Adrenal gland (tissue), 12 donors: ENCODE data around the gene RPRD1B. TPM values are rescaled to one million over a fixed set of nuclear protein-coding genes. Genes with fewer than 3 reads are reported as not detected.
A peak's percentile ranks its signal among the peaks of the same experiment; 100 is the strongest.

Experiments used
- DNase-seq, 7 donors: peaks; one replicate each; pipeline ENCODE4 v3.0.0-alpha.2; 2019 to 2020
- H3K27ac ChIP-seq, 5 donors: fragments of 200-600 bp; sonication (generic) in 4 of 5; 1 replicate in 3 of 5; 2 replicates in 2 of 5; pipeline versions ENCODE4 v1.5.1 to v1.8.0; 2016 to 2020; ENCODE audit warnings: mild to moderate bottlenecking in 1 of 5
- H3K27me3 ChIP-seq: fragments of 200-600 bp; 2 replicates; pipeline ENCODE4 v1.8.0; 2021
- H3K36me3 ChIP-seq, 2 donors: fragments of 200-600 bp; replicated peaks in 1 of 2; 1 replicate in 1 of 2; 2 replicates in 1 of 2; pipeline versions ENCODE4 v1.5.1 to v1.8.0; 2018 to 2022
- H3K4me1 ChIP-seq, 2 donors: fragments of 200-600 bp; replicated peaks in 1 of 2; 1 replicate in 1 of 2; 2 replicates in 1 of 2; pipeline versions ENCODE4 v1.5.1 to v1.8.0; 2018 to 2021
- H3K4me3 ChIP-seq, 4 donors: fragments of 200-600 bp; sonication (generic) in 3 of 4; one replicate each; pipeline ENCODE4 v1.5.1; 2016 to 2018
- H3K9me3 ChIP-seq, 3 donors: fragments of 200-600 bp; sonication (generic) in 1 of 3; replicated peaks in 1 of 3; 1 replicate in 2 of 3; 2 replicates in 1 of 3; pipeline versions ENCODE4 v1.5.1 to v1.8.0; 2016 to 2021
- POLR2A ChIP-seq, 2 donors: fragments of 450-650 bp; IDR thresholded peaks; one replicate each; pipeline ENCODE4 v1.6.1; 2017; ENCODE audit warnings: antibody characterized with exemption in 2 of 2, mild to moderate bottlenecking in 2 of 2, moderate library complexity in 1 of 2
- WGBS, 4 donors: extraction: QIAGEN DNeasy Blood & Tissue Kit in 2 of 4; methylation state at CpG; one replicate each; pipeline versions ENCODE4 v1.1.5 to v1.1.7; 2013 to 2017; 5-methylcytosine and 5-hydroxymethylcytosine counted together
- intact Hi-C, 2 donors: fragments of 100-400 bp; cut with DNase I; formaldehyde crosslinking; loops; one replicate each; pipeline versions ENCODE4 v1.14.1 to v1.15.0; 2022 to 2023
- polyA plus RNA-seq, 3 donors: library from polyadenylated mRNA; stranded (reverse); fragments of 200-250 nt in 2 of 3; fragments of 350-450 nt in 1 of 3; fragmentation: Illumina TruSeq in 1 of 3; extraction: RNeasy Lipid Tissue Mini Kit (QIAGEN cat#74804) in 1 of 3; gene quantifications; one replicate each; pipeline ENCODE4 v1.2.3, GENCODE V29; 2013 to 2014
- total RNA-seq, 9 donors: library from RNA; depleted of rRNA in 4 of 9; stranded (reverse); fragments of >200 nt in 4 of 9; fragments of 120-200 nt in 1 of 9; fragmentation: NEBNext Ultra II Directional in 1 of 9; extraction: Animal tissue kit (Norgen Biotek cat#: 25700) in 1 of 9; gene quantifications; one replicate each; pipeline versions ENCODE4 v1.1.0 to v1.2.4, GENCODE V29; 2013 to 2023
- TF ChIP-seq, protein P1 (sequence below), 6 experiments: fragments of 450-650 bp in 4 of 6; fragments of 200-600 bp in 2 of 6; sonication (generic) in 1 of 6; IDR thresholded peaks; 1 replicate in 5 of 6; 2 replicates in 1 of 6; pipeline versions ENCODE4 v1.5.1 to v1.8.0; 2016 to 2021; ENCODE audit warnings: antibody characterized with exemption in 6 of 6, mild to moderate bottlenecking in 2 of 6, moderate library complexity in 1 of 6
- donor health status: healthy with polysubstance abuse.
- donor health status: Bipolar disorder and iron deficiency.
- donor health status: DM: yes; HTN: yes; CAD: no.
- donor health status: DM: no; HTN: no; CAD: no.
- donor health status: DM: no; HTN: no; CAD: no.
- donor health status: DM: yes; HTN: yes; CAD: no.

RPRD1B gene
- total and polyA plus RNA-seq, 12 donors = 5.9 to 36.4 (median 27.1) TPM

DNA sequence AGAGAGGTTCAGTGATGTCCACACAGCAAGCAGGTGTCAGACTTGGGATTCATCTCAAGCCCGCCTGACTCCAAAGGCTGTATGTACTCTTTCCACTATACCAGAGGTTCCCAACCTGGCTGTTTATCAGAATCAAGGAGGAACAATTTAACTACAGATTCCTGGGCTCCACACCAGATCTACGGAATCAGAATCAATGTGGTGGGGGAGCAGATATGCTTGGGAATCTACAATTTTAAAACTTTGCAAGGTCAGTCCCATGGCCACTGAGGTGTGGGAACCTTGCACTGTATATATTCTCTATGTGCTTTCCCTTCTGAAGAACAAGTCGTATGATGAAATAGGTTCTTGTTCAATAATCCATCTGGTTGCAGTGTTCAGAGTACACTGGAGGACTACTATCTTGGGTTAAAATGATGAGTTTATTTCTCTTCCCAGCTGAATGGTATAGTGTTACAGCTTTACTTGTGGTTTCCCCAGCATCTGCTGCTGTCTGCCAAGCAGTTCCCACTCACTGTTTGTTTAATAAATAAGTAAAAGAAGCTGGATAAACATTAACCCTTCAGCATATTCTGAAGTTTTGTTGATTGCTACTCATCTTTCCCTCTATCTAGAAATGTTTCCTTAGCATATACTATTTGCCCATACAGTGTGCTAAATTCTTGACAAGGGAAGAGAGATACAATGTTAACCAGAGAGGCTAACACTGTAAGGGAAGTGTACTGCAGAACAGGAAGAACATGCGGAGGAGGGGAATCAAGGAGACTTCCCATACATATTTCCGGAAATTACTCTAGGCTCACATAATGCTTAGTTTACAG lies 10.2 kb upstream of the RPRD1B start:
- H3K9me3 ChIP-seq = peaks cover 0 to under 1% (median 0%) of the 10 kb centered on the region in 3 donors
- no peak overlapping the region for H3K4me3 ChIP-seq
- H3K27me3 ChIP-seq = no peaks in the 10 kb centered on the region
- 69 to 79% (median 70%) methylated on average over 5 of the region's 5 CpGs for WGBS, 4 donors
- peaks cover 0 to 5% of the 10 kb centered on the region in 2 donors for H3K4me1 ChIP-seq
- peak overlapping the region in 1 of 5 donors; percentile 14 for H3K27ac ChIP-seq
- DNase-seq = no peak
- intact Hi-C loops = no loop called here
- TF ChIP-seq, protein P1, sequence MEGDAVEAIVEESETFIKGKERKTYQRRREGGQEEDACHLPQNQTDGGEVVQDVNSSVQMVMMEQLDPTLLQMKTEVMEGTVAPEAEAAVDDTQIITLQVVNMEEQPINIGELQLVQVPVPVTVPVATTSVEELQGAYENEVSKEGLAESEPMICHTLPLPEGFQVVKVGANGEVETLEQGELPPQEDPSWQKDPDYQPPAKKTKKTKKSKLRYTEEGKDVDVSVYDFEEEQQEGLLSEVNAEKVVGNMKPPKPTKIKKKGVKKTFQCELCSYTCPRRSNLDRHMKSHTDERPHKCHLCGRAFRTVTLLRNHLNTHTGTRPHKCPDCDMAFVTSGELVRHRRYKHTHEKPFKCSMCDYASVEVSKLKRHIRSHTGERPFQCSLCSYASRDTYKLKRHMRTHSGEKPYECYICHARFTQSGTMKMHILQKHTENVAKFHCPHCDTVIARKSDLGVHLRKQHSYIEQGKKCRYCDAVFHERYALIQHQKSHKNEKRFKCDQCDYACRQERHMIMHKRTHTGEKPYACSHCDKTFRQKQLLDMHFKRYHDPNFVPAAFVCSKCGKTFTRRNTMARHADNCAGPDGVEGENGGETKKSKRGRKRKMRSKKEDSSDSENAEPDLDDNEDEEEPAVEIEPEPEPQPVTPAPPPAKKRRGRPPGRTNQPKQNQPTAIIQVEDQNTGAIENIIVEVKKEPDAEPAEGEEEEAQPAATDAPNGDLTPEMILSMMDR (IDR thresholded peaks at IDR 0.05) = no peak
- TF ChIP-seq POLR2A (IDR thresholded peaks at IDR 0.05) = no peak
- H3K36me3 ChIP-seq = no peaks in the 10 kb centered on the region

DNA sequence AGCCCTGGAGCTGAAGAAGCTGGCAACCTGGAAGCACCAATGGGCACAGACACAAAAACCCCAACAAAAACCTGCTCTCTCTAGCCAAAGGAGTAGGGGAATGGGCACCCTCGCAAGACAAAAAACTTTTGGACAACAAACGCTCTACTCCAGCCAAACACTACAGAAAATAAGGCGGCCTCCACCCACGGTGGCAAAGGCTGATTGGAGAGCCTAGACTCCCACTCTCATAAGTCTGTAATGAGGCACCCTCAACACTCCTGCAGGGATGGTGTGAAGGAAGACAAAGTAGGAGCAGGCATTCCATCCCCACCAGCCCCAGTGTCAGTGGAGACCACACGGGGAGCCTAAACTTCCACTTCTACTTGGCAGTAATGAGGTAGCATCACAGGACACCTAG lies 9.1 kb upstream of the RPRD1B start:
- peaks cover 0 to 5% of the 10 kb centered on the region in 2 donors for H3K4me1 ChIP-seq
- no peak overlapping the region for H3K4me3 ChIP-seq
- H3K9me3 ChIP-seq = no peaks in the 10 kb centered on the region
- no peak for DNase-seq
- H3K27ac ChIP-seq = no peak overlapping the region
- no peaks in the 10 kb centered on the region for H3K27me3 ChIP-seq
- intact Hi-C loops = no loop called here
- no peak for TF ChIP-seq POLR2A (IDR thresholded peaks at IDR 0.05)
- TF ChIP-seq, protein P1 (IDR thresholded peaks at IDR 0.05) = no peak
- no peaks in the 10 kb centered on the region for H3K36me3 ChIP-seq
- 77 to 94% (median 83%) methylated on average over 5 of the region's 5 CpGs for WGBS, 4 donors

DNA sequence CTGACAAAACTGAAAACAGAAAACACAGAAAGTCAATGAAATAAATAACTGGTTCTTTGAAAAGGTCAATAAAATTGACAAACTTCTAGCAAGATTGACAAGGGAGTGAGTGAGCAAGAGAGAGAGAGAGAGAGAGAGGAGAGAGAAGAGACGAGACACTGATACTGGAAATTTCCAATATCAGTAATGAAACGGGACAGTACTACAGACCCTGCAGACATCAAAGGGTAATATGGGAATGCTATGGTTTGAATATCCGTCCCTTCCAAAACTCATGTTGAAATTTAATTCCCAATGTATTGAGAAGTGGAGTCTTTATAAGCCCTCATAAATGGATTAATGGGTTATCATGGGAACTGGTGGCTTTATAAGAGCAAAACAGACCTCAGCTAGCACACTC lies 4.1 kb upstream of the RPRD1B start:
- Histone ChIP-seq H3K36me3 (no peaks in the 10 kb centered on the region), H3K4me1 (peaks cover 14 to 23% of the 10 kb centered on the region in 2 donors), H3K4me3 (no peak overlapping the region), H3K9me3 (no peaks in the 10 kb centered on the region), H3K27me3 (no peaks in the 10 kb centered on the region), H3K27ac (no peak overlapping the region)
- DNase-seq = no peak
- intact Hi-C loops = no loop called here
- 90 to 96% (median 95%) methylated on average over 3 of the region's 3 CpGs for WGBS, 4 donors
- TF ChIP-seq, protein P1 (IDR thresholded peaks at IDR 0.05) = no peak
- no peak for TF ChIP-seq POLR2A (IDR thresholded peaks at IDR 0.05)

DNA sequence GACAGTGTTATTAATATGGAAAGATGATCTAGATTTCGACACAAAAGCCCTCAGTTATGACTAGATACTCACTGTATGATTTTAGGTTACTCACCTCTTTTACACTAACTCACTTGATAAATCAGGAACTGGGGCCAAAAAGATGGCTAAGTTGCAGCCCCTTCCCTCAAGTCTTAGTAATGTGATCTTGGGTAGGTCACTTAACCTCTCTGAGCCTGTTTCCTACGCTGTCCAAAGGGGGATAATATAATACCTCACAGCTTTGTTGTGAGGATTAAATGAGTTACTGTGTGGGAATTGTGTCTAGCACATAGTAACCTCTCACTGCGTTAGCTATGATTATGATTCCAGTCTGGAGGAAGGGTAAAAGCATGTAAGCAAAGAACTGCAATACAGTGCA lies 1.6 kb upstream of the RPRD1B start:
- 91 to 95% (median 93%) methylated on average over 3 of the region's 3 CpGs for WGBS, 4 donors
- Histone ChIP-seq H3K36me3 (no peaks in the 10 kb centered on the region), H3K9me3 (no peaks in the 10 kb centered on the region), H3K27ac (no peak overlapping the region), H3K4me3 (no peak overlapping the region), H3K4me1 (peaks cover 32 to 48% of the 10 kb centered on the region in 2 donors), H3K27me3 (no peaks in the 10 kb centered on the region)
- DNase-seq = no peak
- TF ChIP-seq POLR2A (IDR thresholded peaks at IDR 0.05) = no peak
- TF ChIP-seq, protein P1 (IDR thresholded peaks at IDR 0.05) = no peak
- intact Hi-C loops = loop anchor here in 1 of 2 donors (10.0 kb wide), 1 partner anchor 337 kb away; the partner anchor contains the start of gene CTNNBL1
